ENCODE results near the gene SLC7A6.

- TF ChIP-seq POLR2A (IDR thresholded peaks at IDR 0.05): no peak
- no peak for TF ChIP-seq CTCF (IDR thresholded peaks at IDR 0.05)
Observed at GRCh38 chr16:68230176-68230571, 34.2 kb upstream of the SLC7A6 start.

All from prostate gland (tissue), 2 donors.